Measurements from ENCODE around the gene UBE2E1. TPM values are rescaled to one million over a fixed set of nuclear protein-coding genes. Genes with fewer than 3 reads are reported as not detected.
A peak's percentile ranks its signal among the peaks of the same experiment; 100 is the strongest.
"Not testable (repeated sequence)": the region's sequence is repeated elsewhere in the genome, so short reads cannot be mapped to it uniquely, and the experiment has no call there.

The UBE2E1 gene
- total RNA-seq, 1 donor from 2014 or later: 124 TPM

DNA sequence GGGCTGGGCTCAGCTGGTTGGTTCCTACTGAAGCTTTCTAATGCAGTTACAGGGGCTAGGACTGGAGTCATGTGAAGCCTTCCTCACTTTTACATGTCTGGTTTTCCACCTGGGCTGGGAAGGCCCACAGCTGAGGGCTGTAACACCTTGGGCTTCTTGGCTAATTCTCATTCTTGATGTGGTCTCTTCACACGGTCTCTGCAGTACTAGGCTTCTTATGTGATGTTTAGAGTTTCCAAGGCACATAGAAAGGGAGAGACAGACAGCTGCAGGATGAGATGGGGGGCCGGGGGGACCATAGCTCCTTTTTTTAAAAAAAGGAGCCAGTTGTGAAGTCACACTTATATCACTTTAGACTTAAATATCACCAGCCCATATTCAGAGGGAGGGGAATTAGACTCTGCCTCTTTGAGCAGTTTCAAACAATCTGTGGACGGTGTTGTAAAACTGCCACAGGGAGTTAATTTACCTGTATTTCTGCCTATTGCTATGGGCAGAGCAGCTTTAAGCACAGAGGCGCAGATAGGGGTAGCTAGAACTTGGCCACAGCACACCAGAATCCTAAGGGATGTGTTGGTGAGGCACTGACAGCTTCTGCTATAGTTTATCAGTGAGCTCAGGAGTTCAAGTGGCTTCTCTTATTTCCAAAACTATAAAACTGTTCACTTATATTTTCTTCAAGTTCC is 64.4 kb downstream of the UBE2E1 start:
- no peak overlapping the region for H3K4me3 ChIP-seq (ENCODE audit: low read depth, low read length)
- TF ChIP-seq, protein P1, sequence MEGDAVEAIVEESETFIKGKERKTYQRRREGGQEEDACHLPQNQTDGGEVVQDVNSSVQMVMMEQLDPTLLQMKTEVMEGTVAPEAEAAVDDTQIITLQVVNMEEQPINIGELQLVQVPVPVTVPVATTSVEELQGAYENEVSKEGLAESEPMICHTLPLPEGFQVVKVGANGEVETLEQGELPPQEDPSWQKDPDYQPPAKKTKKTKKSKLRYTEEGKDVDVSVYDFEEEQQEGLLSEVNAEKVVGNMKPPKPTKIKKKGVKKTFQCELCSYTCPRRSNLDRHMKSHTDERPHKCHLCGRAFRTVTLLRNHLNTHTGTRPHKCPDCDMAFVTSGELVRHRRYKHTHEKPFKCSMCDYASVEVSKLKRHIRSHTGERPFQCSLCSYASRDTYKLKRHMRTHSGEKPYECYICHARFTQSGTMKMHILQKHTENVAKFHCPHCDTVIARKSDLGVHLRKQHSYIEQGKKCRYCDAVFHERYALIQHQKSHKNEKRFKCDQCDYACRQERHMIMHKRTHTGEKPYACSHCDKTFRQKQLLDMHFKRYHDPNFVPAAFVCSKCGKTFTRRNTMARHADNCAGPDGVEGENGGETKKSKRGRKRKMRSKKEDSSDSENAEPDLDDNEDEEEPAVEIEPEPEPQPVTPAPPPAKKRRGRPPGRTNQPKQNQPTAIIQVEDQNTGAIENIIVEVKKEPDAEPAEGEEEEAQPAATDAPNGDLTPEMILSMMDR (IDR thresholded peaks at IDR 0.05; ENCODE audit: insufficient read depth, low read length, severe bottlenecking): no peak
- H3K27me3 ChIP-seq (ENCODE audit: control insufficient read depth, insufficient read depth, low read length): no peaks in the 10 kb centered on the region
- H3K36me3 ChIP-seq (ENCODE audit: control insufficient read depth, insufficient read depth, low read length): no peaks in the 10 kb centered on the region
- FAIRE-seq (no peak), DNase-seq (ENCODE audit: low read depth) (no peak)

DNA sequence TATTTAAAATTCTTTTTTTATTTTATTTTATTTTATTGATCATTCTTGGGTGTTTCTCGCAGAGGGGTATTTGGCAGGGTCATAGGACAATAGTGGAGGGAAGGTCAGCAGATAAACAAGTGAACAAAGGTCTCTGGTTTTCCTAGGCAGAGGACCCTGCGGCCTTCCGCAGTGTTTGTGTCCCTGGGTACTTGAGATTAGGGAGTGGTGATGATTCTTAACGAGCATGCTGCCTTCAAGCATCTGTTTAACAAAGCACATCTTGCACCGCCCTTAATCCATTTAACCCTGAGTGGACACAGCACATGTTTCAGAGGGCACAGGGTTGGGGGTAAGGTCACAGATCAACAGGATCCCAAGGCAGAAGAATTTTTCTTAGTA is 64.9 kb downstream of the UBE2E1 start:
- not testable (repeated sequence) for H3K4me3 ChIP-seq (ENCODE audit: low read depth, low read length); DNase-seq (ENCODE audit: low read depth); H3K36me3 ChIP-seq (ENCODE audit: control insufficient read depth, insufficient read depth, low read length); FAIRE-seq; H3K27me3 ChIP-seq (ENCODE audit: control insufficient read depth, insufficient read depth, low read length)

DNA sequence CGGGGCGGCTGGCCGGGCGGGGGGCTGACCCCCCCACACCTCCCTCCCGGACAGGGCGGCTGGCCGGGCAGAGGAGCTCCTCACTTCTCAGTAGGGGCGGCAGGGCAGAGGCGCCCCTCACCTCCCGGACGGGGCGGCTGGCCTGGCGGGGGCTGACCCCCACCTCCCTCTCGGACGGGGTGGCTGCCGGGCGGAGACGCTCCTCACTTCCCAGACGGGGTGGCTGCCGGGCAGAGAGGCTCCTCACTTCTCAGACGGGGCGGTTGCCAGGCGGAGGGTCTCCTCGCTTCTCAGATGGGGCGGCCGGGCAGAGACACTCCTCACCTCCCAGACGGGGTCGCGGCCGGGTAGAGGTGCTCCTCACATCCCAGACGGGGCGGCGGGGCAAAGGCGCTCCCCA is 65.6 kb downstream of the UBE2E1 start:
- not testable (repeated sequence) for FAIRE-seq; H3K36me3 ChIP-seq (ENCODE audit: control insufficient read depth, insufficient read depth, low read length); H3K4me3 ChIP-seq (ENCODE audit: low read depth, low read length); DNase-seq (ENCODE audit: low read depth); H3K27me3 ChIP-seq (ENCODE audit: control insufficient read depth, insufficient read depth, low read length)

DNA sequence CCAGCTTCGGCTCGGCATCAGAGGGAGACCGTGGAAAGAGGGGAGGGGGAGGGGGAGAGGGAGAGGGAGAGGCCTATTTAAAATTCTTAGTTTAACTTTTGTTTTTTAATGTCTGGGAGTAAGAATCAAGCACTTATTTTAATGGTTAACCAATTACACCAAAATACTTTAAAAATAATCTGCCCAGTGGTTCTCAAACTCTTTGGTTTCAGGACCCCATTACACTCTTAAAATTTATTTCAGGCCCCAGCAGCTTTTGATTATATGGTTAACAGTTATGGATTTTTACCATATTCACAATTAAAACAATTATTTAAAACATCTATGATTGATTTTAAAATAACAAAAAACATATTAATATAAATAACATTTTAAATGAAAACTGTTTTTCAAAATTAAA is 66.6 kb downstream of the UBE2E1 start:
- H3K36me3 ChIP-seq (ENCODE audit: control insufficient read depth, insufficient read depth, low read length): no peaks in the 10 kb centered on the region
- no peak overlapping the region for H3K4me3 ChIP-seq (ENCODE audit: low read depth, low read length)
- no peak for FAIRE-seq
- DNase-seq (ENCODE audit: low read depth): no peak
- no peaks in the 10 kb centered on the region for H3K27me3 ChIP-seq (ENCODE audit: control insufficient read depth, insufficient read depth, low read length)
- TF ChIP-seq, protein P1 (IDR thresholded peaks at IDR 0.05; ENCODE audit: insufficient read depth, low read length, severe bottlenecking): no peak

DNA sequence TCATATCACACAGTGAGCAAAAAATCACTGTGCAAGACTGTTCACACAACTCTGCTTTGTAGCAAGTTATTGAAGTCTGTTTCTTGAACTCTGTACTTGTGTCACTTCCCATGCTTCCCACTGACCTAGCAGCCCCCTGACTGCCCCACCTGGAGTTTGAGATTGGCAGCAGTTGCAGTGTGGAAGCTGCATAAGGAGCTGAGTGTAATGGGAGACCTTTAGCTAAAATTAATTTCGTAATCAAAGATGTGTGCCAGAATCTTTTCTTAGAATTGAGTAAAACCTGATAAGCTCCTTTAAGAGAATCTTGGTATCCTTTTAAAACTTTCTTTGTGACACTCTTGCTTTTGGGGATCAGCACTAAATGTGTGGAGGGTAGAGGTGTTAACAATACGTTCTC is 68.2 kb downstream of the UBE2E1 start:
- Histone ChIP-seq H3K36me3 (ENCODE audit: control insufficient read depth, insufficient read depth, low read length) (no peaks in the 10 kb centered on the region), H3K27me3 (ENCODE audit: control insufficient read depth, insufficient read depth, low read length) (no peaks in the 10 kb centered on the region), H3K4me3 (ENCODE audit: low read depth, low read length) (no peak overlapping the region)
- DNase-seq (ENCODE audit: low read depth) (peak; percentile 17), FAIRE-seq (no peak)
- TF ChIP-seq, protein P1 (IDR thresholded peaks at IDR 0.05; ENCODE audit: insufficient read depth, low read length, severe bottlenecking): no peak

DNA sequence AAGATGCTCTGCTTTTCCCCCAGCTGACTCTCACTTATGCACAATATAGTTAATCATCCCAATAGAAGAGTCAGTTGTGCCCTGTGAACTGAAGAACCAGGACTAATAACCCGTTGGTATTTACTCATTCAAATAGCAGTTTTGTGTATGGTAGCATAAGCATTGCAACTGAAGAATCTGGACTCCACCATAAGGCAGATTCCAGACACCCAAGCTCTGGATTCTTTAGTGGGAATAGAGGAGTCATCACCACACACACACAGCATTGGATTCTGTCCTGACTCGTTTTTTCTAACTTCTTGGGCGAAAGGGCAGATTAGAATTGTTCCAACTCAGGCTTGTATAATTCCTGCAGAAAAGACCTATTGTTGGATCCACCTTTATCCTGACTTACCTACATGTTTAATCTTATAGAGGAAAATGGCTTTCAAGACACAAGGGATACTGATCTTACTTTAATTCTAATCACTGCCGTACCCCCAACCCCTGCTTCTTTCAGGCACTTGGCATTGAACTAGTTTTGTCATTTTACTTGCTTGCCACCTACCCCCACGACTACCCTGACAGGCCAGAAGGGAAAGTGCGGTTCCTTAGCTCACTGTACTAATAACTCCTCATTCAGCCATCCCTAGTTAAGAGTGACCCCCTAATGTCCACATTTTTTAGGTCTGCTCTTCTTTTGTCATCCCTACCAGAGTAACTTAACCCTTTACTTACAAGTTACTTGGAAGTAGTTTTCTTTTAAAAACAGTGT is 68.8 kb downstream of the UBE2E1 start:
- no peaks in the 10 kb centered on the region for H3K36me3 ChIP-seq (ENCODE audit: control insufficient read depth, insufficient read depth, low read length)
- peak; percentile 72 for DNase-seq (ENCODE audit: low read depth)
- no peaks in the 10 kb centered on the region for H3K27me3 ChIP-seq (ENCODE audit: control insufficient read depth, insufficient read depth, low read length)
- no peak for FAIRE-seq
- TF ChIP-seq, protein P1 (IDR thresholded peaks at IDR 0.05; ENCODE audit: insufficient read depth, low read length, severe bottlenecking): no peak
- no peak overlapping the region for H3K4me3 ChIP-seq (ENCODE audit: low read depth, low read length)

All from bronchial epithelial cell (primary cell).